Limb (tissue), 2 donors: Measurements from ENCODE around the gene RHEX.
"Not testable (repeated sequence)": the region's sequence is repeated elsewhere in the genome, so short reads cannot be mapped to it uniquely, and the experiment has no call there.

Source experiments
- DNase-seq, 2 donors: peaks; one replicate each; pipeline ENCODE4 v3.0.0-alpha.2; 2016; ENCODE audit errors: extremely low spot score in 2 of 2

RHEX gene, protein sequence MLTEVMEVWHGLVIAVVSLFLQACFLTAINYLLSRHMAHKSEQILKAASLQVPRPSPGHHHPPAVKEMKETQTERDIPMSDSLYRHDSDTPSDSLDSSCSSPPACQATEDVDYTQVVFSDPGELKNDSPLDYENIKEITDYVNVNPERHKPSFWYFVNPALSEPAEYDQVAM

DNA sequence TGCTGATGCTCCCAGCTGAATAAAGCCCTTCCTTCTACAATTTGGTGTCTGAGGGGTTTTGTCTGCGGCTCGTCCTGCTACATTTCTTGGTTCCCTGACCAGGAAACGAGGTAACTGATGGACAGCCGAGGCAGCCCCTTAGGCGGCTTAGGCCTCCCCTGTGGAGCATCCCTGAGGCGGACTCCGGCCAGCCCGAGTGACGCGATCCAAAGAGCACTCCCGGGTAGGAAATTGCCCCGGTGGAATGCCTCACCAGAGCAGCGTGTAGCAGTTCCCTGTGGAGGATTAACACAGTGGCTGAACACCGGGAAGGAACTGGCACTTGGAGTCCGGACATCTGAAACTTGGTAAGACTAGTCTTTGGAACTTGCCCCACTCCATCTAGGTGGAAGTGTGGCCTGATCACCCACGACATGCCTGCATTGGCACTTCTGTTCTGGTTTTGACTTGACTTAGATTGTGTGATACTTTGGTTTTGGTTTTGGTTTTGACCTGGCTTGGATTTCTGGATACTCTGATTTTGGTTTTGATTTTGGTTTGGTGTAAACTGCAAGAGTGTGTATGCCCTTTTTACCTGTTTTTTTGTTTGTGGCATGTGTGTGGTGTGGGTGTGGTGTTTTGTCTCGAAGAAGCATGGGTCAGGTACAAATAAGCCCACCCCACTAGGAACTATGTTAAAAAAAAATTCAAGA, at the start of gene RHEX:
TSS of gene RHEX (plus strand) at position 255 of the 692 bp plus-strand sequence. CDS start 44,656 bp downstream, outside the sequence.
- DNase-seq: not testable (repeated sequence)

- peak in 1 of 2 donors; percentile 18 for DNase-seq
Observed at GRCh38 chr1:206003854-206004800, 48.8 kb upstream of the RHEX start.

GRCh38 chr1:206004826-206005225, 48.1 kb upstream of the RHEX start:
- peak in 1 of 2 donors; percentile 33 for DNase-seq

DNA sequence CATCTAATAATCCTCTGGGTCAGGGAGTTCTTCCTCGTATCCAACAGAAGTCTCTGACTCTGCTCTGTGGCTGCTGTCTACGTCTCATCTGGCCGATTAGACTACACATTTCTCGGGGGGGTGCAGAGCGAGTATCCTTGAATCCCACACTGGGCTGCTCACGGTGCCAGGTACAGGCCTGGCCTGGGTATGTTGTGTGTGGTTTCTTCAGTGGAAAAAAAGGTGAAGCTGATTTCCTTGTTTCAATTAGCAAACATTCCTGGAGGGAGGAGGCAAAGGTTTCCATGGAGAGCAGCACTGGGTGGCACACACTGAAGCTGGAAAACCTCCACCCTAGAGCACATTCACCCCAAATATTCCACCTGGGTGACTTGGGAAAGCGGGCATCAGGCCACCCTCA, 47.7 kb upstream of the RHEX start:
- no peak for DNase-seq

DNA sequence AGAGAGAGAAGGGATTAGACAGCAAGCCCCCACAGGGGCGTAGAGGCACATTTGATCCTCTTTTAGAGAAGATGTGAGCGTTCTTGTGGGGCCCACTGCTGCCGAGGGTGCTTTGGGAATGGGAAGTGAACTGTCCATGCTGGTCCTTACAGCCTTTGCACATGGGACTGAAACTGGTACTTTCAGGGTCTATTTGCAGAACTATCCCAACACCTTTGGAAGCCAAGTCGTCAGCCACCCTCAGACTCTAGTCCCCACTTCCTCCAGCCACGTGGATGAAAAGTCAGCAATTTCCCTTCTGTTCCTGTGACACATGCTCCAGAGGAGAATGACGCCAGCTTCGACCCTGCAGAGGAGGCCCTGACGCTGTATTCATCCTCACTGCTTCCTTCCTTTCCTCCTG, 47.2 kb upstream of the RHEX start:
- DNase-seq: no peak

DNA sequence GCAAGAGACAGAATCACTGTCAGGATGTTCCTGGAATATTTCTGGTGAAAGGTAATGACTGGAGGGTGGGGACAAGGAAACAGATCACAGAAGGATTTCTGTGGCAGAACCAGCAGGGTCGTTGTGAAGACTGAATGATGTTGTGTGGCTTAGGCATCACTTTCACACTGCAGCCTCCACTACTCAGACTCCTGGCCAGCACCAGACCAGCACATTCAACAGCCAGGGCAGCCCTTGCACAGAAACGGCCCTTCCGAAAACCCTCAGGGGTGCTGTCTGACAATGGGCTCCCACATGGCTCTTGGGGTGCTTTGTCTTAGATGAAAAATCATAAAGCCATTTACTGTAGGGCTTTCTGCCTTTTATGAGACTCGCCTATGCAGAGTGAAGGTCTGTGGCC, 46.0 kb upstream of the RHEX start:
- DNase-seq: no peak

DNA sequence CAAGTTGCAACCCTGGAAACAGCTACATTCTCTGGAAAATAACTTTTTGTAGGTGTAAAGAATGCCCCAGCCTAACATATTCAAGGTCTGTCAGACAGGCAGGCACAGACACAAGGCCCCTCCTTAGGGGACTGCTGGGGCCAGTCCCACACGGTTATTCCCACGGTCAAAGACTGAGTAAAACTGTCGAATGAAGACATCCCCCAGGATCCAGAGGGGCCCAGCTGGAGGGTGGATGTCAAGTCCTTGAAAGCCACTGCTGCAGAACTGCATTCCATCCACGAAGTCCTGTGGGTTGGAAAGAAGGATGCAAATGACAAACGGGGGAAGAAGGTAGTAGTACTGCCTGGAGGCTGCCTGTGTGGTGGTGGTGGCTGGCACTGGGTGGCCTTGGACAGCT, 42.9 kb upstream of the RHEX start:
- no peak for DNase-seq

DNA sequence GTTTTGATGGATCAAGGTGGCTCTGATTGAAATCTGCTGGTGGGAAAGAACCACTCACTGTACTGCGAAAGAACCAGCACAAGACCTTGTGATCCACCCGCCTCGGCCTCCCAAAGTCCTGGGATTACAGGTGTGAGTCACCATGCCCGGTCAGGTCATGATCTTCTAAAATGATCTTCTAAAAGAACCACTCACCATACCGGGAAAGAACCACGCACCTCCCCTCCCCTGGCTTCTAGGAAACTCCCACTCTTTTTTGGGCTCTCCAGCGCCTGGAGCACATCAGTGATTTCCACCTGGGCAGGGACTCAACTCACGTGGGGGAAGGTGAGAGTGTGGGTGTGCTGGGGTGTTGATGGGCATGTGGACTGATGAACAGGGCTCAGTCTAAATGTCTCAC, 41.9 kb upstream of the RHEX start:
- no peak for DNase-seq

DNA sequence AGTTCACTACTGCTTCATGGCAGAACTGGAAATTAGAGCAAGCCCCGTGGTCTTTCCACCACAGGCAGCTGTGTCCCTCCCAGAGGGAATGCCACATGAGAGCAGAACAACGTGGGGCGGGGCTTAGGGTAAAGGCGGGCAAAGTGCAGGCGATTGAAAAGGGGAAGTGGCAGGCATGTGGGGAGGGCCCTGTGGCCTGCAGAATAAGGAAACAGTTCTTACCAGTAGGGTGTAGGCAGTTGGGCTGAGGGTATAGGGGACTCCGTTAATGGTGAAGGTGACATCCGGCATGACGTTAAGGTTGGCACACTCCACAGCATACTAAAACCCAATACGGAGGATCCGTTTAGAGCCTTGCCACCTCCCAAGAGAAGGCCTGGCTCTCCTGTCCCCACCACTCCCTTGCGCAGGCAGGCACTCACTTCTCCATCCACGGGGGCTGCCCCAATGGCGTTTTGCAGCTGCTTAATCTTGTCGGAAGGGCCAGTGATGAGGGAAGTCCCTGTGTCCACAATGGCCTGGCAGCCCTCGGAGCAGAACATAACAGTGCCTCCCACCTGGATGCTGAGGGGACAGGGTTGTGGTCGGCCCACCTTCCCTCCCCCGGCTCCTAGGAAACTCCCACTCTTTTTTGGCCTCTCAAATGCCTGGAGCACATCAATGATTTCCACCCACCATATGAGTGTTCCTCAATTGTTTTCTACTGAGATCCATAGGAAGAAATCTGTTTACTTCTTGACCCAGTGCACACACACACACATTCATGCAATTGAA, 40.7 kb upstream of the RHEX start:
- DNase-seq: no peak

DNA sequence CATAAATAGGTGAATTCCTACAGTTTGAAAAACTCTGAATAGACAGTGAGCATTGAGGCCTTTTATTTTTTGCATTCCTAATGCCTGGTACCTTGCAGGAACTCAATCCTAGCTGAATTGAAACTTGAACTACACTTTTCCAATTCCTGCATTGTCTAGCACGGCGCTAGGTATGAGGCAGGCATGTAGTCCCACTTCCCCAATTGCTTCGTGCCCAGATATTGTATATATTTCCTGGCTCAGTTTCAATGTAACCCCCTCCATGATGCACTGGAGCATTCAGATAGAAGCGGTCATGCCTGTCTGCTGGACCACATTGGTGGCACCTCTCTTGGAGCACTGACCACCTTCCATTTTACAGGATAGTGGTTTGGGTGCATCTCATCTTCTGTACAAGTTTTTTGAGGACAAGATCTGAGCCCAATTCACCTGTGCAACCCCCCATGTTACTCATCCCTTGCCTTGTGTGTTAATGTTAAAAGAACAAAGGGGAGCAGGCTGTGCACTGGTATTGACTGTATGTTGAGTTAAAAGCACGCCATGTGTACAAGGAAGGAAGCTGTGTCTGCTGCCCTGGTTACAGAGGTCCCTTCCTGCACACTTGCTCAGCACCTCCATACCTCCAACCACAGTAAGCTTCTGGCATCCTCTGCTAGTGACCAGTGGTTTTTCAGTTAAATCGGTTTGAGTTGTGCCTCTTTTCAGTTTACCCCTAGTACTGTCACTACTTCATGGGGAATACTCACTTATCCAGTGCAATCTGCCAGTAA, 39.8 kb upstream of the RHEX start:
- DNase-seq: no peak

DNA sequence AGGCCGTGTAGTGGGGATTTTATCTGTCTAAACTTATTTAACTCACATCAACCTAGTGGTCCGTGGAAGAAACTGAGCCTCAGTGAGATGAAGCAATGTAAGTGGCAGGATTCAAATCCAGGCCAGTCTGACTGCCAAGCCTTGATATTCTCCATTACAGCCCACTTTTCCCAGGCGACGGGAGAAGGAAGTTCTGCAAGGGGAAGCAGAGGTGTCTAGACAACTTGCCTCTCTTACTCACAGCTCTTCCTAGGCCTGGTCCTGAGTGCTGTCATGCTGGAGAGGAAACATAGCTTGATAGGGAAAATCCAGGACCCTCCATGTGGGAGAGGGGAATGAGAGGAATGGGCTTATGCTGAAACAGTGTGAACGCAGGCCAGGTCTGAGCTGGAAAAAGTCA, 38.4 kb upstream of the RHEX start:
- DNase-seq: no peak

DNA sequence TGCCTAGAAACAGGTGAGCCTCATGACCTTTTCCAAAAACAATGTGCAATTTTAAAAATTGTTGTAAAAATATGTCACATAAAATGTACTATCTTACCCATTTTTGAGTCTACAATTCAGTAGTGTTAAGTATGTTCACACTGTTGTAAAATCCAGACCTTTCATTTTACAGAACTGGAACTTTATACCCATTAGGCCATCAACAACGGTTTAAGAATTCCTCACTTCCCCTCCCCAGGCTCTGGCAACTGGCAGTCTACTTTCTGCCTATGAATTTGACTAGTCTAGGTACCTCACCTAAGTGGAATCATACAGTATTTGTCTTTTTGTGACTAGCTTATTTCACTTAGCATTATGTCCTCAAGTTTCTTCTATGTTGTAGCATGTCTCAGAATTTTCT, 37.9 kb upstream of the RHEX start:
- no peak for DNase-seq

- no peak for DNase-seq
Observed at GRCh38 chr1:206020393-206021007, 32.5 kb upstream of the RHEX start.

GRCh38 chr1:206021008-206021625, 31.9 kb upstream of the RHEX start:
- DNase-seq: no peak

DNA sequence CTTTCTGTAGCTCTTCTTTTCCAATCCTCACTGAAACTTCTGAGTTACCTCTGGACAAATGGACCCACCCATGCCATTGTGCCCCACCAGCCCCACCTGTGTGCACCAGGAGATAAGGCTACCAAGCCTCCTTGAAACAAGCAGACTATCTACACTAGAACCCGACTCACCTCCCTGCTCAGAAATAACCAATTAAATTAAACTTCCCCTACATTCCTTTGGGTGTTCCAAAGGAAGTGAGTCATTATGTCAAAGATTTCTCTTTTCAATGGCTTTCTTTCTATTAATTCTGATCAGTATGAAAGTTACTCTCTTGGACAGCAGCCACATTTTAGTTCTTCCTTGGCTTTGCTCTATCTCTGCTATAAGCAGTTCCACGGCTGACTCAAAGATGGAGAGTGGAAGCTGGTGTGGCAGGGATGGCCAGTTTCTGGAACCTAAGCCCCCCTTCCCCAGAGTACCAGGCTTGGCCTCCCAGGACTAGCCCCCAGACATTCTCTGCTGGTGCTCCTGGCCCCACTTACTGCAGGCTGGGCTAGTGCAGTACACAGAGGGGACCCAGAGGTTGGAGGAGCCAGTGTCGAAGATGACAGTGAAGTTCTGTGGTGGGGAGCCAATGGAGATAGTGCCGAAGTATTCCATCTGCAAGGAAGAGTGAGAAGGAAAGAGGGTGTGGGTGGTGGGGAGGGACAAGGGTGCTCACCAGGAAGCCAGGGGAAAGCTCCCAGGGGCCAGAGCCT, 31.2 kb upstream of the RHEX start:
- no peak for DNase-seq

GRCh38 chr1:206022766-206023165, 30.2 kb upstream of the RHEX start:
- no peak for DNase-seq

DNA sequence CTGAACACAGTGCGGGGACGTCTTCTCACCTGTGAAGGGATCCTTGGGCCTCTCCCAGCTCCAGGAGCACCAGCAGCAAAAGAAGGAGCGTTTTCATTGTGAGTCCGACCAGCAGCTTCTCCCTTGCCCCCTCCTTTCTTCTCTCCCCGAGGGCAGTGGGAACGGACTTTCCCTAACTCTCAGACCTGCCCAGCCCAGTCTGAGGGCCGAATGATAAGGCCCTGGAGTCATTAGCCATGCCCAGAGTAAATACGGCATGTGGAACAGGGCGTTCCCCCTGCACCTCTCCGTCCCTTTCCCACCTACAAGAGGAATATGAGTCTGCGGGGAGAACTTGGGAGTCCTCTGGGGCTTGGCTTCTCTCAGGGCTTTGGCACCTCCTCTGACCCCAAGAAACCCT, 29.3 kb upstream of the RHEX start, which contains the start of gene CTSE:
TSS of gene CTSE (minus strand) at position 201 of the 400 bp plus-strand sequence. CDS start at position 97, 104 bp downstream.
- no peak for DNase-seq

DNA sequence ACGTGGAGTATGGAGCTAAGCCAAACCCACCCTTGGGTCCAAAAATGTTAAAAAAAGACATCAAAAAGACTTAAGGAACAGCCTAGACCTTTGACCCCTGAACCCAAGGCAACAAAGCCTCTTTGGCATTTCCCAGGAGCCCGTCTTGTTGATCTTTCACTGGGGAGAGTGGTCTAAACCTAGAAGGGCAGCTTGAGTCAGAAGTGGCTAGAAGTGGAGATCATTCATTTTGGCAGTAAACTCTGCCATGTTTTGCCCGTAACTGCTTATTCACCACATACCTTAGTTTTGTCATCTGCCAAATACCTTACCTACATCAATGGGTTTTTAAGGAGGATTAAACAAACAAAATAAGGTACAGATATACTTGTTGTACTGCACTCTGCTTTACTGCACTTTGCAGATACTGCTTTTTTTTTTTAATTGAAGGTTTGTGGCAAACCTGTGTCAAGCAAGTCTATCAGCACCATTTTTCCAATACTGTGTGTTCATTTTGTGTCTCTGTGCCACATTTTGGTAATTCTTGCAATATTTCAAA, 27.6 kb upstream of the RHEX start:
- no peak for DNase-seq

DNA sequence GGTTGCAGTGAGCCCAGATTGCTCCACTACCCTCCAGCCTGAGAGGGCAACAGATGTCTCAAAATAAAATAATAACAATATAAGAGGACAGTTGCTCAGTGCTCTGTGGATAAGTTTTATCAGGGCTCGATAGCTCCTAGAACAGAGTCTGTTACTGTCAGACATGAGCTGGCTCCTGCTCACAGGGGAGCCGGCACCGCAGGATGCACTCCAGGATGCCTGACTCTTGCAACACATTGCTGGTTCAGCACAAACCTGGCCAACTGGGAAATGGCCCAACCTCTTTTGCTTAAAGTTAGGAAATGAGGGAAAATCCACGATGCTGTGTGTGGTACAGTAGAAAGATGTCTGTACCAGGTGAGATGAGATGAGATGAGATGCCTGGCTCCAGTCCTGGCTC, 23.5 kb upstream of the RHEX start:
- DNase-seq: no peak
